HEK293T (cell line): ENCODE results near the gene TEP1.
A peak's percentile ranks its signal among the peaks of the same experiment; 100 is the strongest.

Source experiments
- CTCF ChIA-PET: fragments of 350-600 bp; formaldehyde crosslinking; extraction: SDS; loops from one replicate; lab custom pipeline; 2021; ENCODE audit warnings: antibody characterized with exemption, inconsistent platforms; lab: Yijun Ruan, JAX
- POLR2A ChIA-PET: fragments of 350-600 bp; formaldehyde crosslinking; extraction: SDS; loops from one replicate; lab custom pipeline; 2020; ENCODE audit warnings: antibody characterized with exemption, inconsistent platforms; lab: Yijun Ruan, JAX
- DNase-seq: peaks from one replicate; pipeline ENCODE4 v3.0.0; 2012; ENCODE audit warnings: mixed read lengths; ENCODE audit errors: extremely low spot score
- ARNT ChIP-seq: fragments of 450-650 bp; IDR thresholded peaks from 2 replicates; pipeline ENCODE4 v1.6.1; 2017; ENCODE audit warnings: mild to moderate bottlenecking
- BHLHE40 ChIP-seq: fragments of 450-650 bp; IDR thresholded peaks from 2 replicates; pipeline ENCODE4 v1.6.1; 2016; ENCODE audit warnings: mild to moderate bottlenecking, moderate library complexity, borderline replicate concordance
- CTBP1 ChIP-seq: fragments of 450-650 bp; IDR thresholded peaks from 2 replicates; pipeline ENCODE4 v1.6.1; 2016; ENCODE audit warnings: borderline replicate concordance
- ELF4 ChIP-seq: fragments of 450-650 bp; IDR thresholded peaks from 2 replicates; pipeline ENCODE4 v1.6.1; 2017; ENCODE audit warnings: antibody characterized with exemption
- FOXA1 ChIP-seq: fragments of 450-650 bp; IDR thresholded peaks from 2 replicates; pipeline ENCODE4 v1.6.1; 2016; ENCODE audit warnings: mild to moderate bottlenecking
- FOXK2 ChIP-seq: fragments of 450-650 bp; IDR thresholded peaks from 2 replicates; pipeline ENCODE4 v1.6.1; 2016; ENCODE audit warnings: mild to moderate bottlenecking
- FOXM1 ChIP-seq: fragments of 450-650 bp; IDR thresholded peaks from 2 replicates; pipeline ENCODE4 v1.6.1; 2017; ENCODE audit warnings: mild to moderate bottlenecking, borderline replicate concordance
- HDGF ChIP-seq: fragments of 450-650 bp; IDR thresholded peaks from 2 replicates; pipeline ENCODE4 v1.6.1; 2017; ENCODE audit warnings: antibody characterized with exemption, borderline replicate concordance
- L3MBTL2 ChIP-seq: fragments of 450-650 bp; conservative IDR thresholded peaks from 2 replicates; pipeline ENCODE4 v1.6.1; 2016; ENCODE audit warnings: mild to moderate bottlenecking
- LEF1 ChIP-seq: fragments of 450-650 bp; IDR thresholded peaks from 2 replicates; pipeline ENCODE4 v1.6.1; 2017; ENCODE audit warnings: mild to moderate bottlenecking, borderline replicate concordance
- NFRKB ChIP-seq: fragments of 450-650 bp; IDR thresholded peaks from 2 replicates; pipeline ENCODE4 v1.6.1; 2016; ENCODE audit warnings: mild to moderate bottlenecking, moderate library complexity
- PKNOX1 ChIP-seq: fragments of 450-650 bp; IDR thresholded peaks from 2 replicates; pipeline ENCODE4 v1.6.1; 2016
- SP1 ChIP-seq: fragments of 450-650 bp; IDR thresholded peaks from 2 replicates; pipeline ENCODE4 v1.6.1; 2017
- SUZ12 ChIP-seq: fragments of 450-650 bp; IDR thresholded peaks from 2 replicates; pipeline ENCODE4 v1.6.1; 2016; ENCODE audit warnings: mild to moderate bottlenecking
- TARDBP ChIP-seq: fragments of 450-650 bp; IDR thresholded peaks from 2 replicates; pipeline ENCODE4 v1.6.1; 2016
- ZNF384 ChIP-seq: fragments of 450-650 bp; IDR thresholded peaks from 2 replicates; pipeline ENCODE4 v1.6.1; 2016

TEP1 gene

GRCh38 chr14:20417250-20418186 is 4.2 kb upstream of the TEP1 start:
- DNase-seq = no peak
- TF ChIP-seq TARDBP (no peak), PKNOX1 (0 out of 2 replicates have a peak, but pooled peaks have one; percentile 16)
- ChIA-PET POLR2A (interaction anchor here (1.9 to 2.4 kb wide), 2 partner anchors 38 to 44 kb away, joined by 4 to 9 read pairs; partner anchors contain the start of genes APEX1, OSGEP and PIP4P1), CTCF (interaction anchor here (0.6 to 0.7 kb wide), 2 partner anchors 91 to 268 kb away, joined by 3 to 6 read pairs; no protein-coding TSS in a partner anchor)

GRCh38 chr14:20416223-20416622 is 2.9 kb upstream of the TEP1 start:
- TF ChIP-seq L3MBTL2 (no peak), FOXK2 (no peak), ELF4 (no peak), FOXM1 (no peak), LEF1 (no peak), ZNF384 (no peak), BHLHE40 (no peak), TARDBP (no peak), PKNOX1 (no peak), CTBP1 (no peak), HDGF (no peak), SUZ12 (no peak), FOXA1 (no peak), ARNT (no peak), SP1 (no peak), NFRKB (no peak)
- DNase-seq = no peak
- CTCF ChIA-PET = interaction anchor here (0.6 to 1.5 kb wide), 14 partner anchors 8 to 216 kb away, joined by 3 to 10 read pairs (median 3); partner anchors contain the start of genes APEX1 and OSGEP
- POLR2A ChIA-PET = interaction anchor here (0.5 to 5.8 kb wide), 10 partner anchors 8 to 268 kb away, joined by 3 to 58 read pairs (median 3); partner anchors contain the start of genes APEX1, OSGEP, PARP2 and PIP4P1

- ChIA-PET POLR2A (interaction anchor here (0.5 to 5.8 kb wide), 10 partner anchors 9 to 268 kb away, joined by 3 to 58 read pairs (median 3); partner anchors contain the start of genes APEX1, OSGEP, PARP2 and PIP4P1), CTCF (interaction anchor here (0.6 to 1.5 kb wide), 14 partner anchors 9 to 216 kb away, joined by 3 to 10 read pairs (median 3); partner anchors contain the start of genes APEX1 and OSGEP)
- TF ChIP-seq ARNT = no peak
- TF ChIP-seq L3MBTL2 = no peak
- TF ChIP-seq PKNOX1 = no peak
- no peak for TF ChIP-seq BHLHE40
- TF ChIP-seq FOXM1 = no peak
- TF ChIP-seq SP1 = no peak
- TF ChIP-seq HDGF = no peak
- TF ChIP-seq ELF4 = no peak
- TF ChIP-seq FOXA1 = no peak
- DNase-seq = peak; percentile 43
Observed at GRCh38 chr14:20415782-20416206, 2.5 kb upstream of the TEP1 start.

- no peak for DNase-seq
- ChIA-PET CTCF (interaction anchor here (0.7 to 1.0 kb wide), 3 partner anchors 30 to 268 kb away, joined by 3 read pairs; no protein-coding TSS in a partner anchor), POLR2A (interaction anchor here (0.6 to 5.8 kb wide), 11 partner anchors 9 to 267 kb away, joined by 3 to 58 read pairs (median 3); partner anchors contain the start of genes APEX1, OSGEP, PARP2 and PIP4P1)
- TF ChIP-seq PKNOX1 (peak; percentile 81), BHLHE40 (no peak), SP1 (no peak)
Observed at GRCh38 chr14:20413744-20414082, 412 bp upstream of the TEP1 start.

- ChIA-PET CTCF (interaction anchor here (0.6 kb wide), 1 partner anchor 82 kb away, joined by 3 read pairs; no protein-coding TSS in a partner anchor), POLR2A (interaction anchor here (1.0 to 5.8 kb wide), 8 partner anchors 10 to 84 kb away, joined by 3 to 58 read pairs (median 10); partner anchors contain the start of genes APEX1, OSGEP, PARP2 and PIP4P1)
- DNase-seq = no peak
- peak; percentile 90 for TF ChIP-seq ZNF384
- TF ChIP-seq PKNOX1 = no peak
Observed at GRCh38 chr14:20412411-20412810, 890 bp downstream of the TEP1 start.
